Mammary epithelial cell (primary cell): ENCODE measurements around the gene GCNT4.

ENCODE experiments used
- CTCF ChIP-seq, 2 donors: IDR thresholded peaks in 1 of 2; conservative IDR thresholded peaks in 1 of 2; 2 replicates each; pipeline ENCODE4 v1.5.1; 2011 to 2012; ENCODE audit warnings: inconsistent platforms in 2 of 2, low read length in 2 of 2, mild to moderate bottlenecking in 2 of 2, control low read depth in 1 of 2, low read depth in 1 of 2; ENCODE audit not compliant: insufficient read depth in 1 of 2; ENCODE audit errors: extremely low read depth in 1 of 2
- EZH2 ChIP-seq: IDR thresholded peaks from 2 replicates; pipeline ENCODE4 v1.6.1; 2012; ENCODE audit warnings: low read length, inconsistent platforms, borderline replicate concordance

- TF ChIP-seq EZH2 (no peak), CTCF (conservative IDR thresholded peaks at IDR 0.05 in 1 of 2, IDR thresholded peaks at IDR 0.05 in 1 of 2; ENCODE audit: extremely low read depth in 1 of 2, insufficient read depth in 1 of 2, low read depth in 1 of 2, low read length in 2 of 2) (no peak)
Measured at GRCh38 chr5:75057561-75057960, 5.2 kb upstream of the GCNT4 start.
